Stimulated activated memory B cell treated with anti-CD40 and anti-IgM and Interleukin-4, amounts not matched to agents 10 μg/mL and 1 μg/mL and 100 μg/mL, for 72 hours (primary cell): ENCODE results near the gene LMCD1.

ENCODE experiments used
- ATAC-seq: fragments of 150-1000 bp; cut with Tn5 transposase; 2 replicates; pipeline ENCODE4 v1.10.0; 2021
- H3K27ac Mint-ChIP-seq: one replicate; pipeline ENCODE4 v1.8.0; 2022; ENCODE audit warnings: mild to moderate bottlenecking, mixed read lengths
- H3K27me3 Mint-ChIP-seq: one replicate; pipeline ENCODE4 v1.8.0; 2022; ENCODE audit warnings: mixed read lengths
- H3K36me3 Mint-ChIP-seq: one replicate; pipeline ENCODE4 v1.8.0; 2022; ENCODE audit warnings: mixed read lengths
- H3K4me1 Mint-ChIP-seq: one replicate; pipeline ENCODE4 v1.8.0; 2022; ENCODE audit warnings: mixed read lengths
- H3K4me3 Mint-ChIP-seq: one replicate; pipeline ENCODE4 v1.8.0; 2022; ENCODE audit warnings: mild to moderate bottlenecking, moderate library complexity, mixed read lengths
- H3K9me3 Mint-ChIP-seq: one replicate; pipeline ENCODE4 v1.8.0; 2022; ENCODE audit warnings: mixed read lengths

LMCD1 gene

GRCh38 chr3:8501371-8502131, at the start of gene LMCD1:
TSS of gene LMCD1 (plus strand) at chr3:8501823. CDS start at chr3:8501939, 116 bp downstream.
- peak; percentile 97 for ATAC-seq
- peak within 1 kb of the TSS; percentile 95 for H3K27ac Mint-ChIP-seq
- H3K4me3 Mint-ChIP-seq: peak within 1 kb of the TSS; percentile 92

DNA sequence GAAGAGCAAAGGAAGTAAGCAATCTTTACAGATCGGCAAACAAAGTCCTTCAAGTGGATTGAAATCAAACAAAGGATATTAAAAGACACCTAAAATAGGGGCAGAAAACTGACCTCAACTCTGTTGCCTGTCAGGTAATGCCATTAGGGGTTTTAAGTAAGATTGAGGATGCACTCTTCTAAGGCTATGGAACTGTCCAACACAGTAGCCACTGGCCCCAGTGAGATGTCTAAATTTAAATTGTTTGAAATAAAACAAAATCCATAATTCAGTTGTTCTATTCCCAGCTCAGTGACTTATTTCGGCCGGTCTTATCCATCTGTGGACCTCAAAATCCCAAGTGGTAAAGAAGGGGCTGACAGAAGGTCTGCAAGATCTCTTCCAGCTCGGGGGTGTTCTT, 49.5 kb upstream of the LMCD1 start:
- no peaks in the 10 kb centered on the region for H3K36me3 Mint-ChIP-seq
- H3K9me3 Mint-ChIP-seq: peaks cover 5% of the 10 kb centered on the region
- H3K4me3 Mint-ChIP-seq: no peak overlapping the region
- no peak for ATAC-seq
- H3K4me1 Mint-ChIP-seq: no peaks in the 10 kb centered on the region
- no peaks in the 10 kb centered on the region for H3K27me3 Mint-ChIP-seq
- no peak overlapping the region for H3K27ac Mint-ChIP-seq

More at GRCh38 chr3:8501371-8502131, at the start of gene LMCD1:
- H3K9me3 Mint-ChIP-seq: no peaks in the 10 kb centered on the region
- peaks cover 44% of the 10 kb centered on the region for H3K4me1 Mint-ChIP-seq
- H3K27me3 Mint-ChIP-seq: no peaks in the 10 kb centered on the region
- no peaks in the 10 kb centered on the region for H3K36me3 Mint-ChIP-seq

DNA sequence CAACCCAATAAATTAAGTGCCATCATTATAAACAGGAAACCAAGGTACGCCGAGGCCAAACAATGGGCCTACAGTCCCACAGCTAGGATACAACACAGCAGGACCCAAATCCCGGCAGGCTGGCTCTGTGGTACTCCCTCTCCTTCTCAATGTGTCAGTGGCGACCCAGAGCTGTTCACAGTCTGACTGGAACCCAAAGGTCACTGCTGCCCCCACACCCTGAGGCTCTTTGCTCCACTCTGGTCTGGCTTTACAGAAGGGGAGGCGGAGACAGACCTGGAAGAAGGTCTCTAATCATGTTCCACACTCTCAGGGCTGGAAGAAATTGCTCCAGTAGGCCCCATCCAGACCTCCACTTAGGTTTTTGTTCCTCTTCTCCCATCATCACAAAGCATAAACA, 48.5 kb upstream of the LMCD1 start:
- Mint-ChIP-seq H3K4me1 (no peaks in the 10 kb centered on the region), H3K36me3 (no peaks in the 10 kb centered on the region), H3K27ac (no peak overlapping the region), H3K27me3 (no peaks in the 10 kb centered on the region), H3K9me3 (peaks cover 5% of the 10 kb centered on the region), H3K4me3 (no peak overlapping the region)
- no peak for ATAC-seq

GRCh38 chr3:8455526-8456411, 45.9 kb upstream of the LMCD1 start:
- H3K36me3 Mint-ChIP-seq: no peaks in the 10 kb centered on the region
- H3K9me3 Mint-ChIP-seq: no peaks in the 10 kb centered on the region
- ATAC-seq: no peak
- no peaks in the 10 kb centered on the region for H3K4me1 Mint-ChIP-seq
- no peak overlapping the region for H3K4me3 Mint-ChIP-seq
- no peak overlapping the region for H3K27ac Mint-ChIP-seq
- H3K27me3 Mint-ChIP-seq: no peaks in the 10 kb centered on the region

GRCh38 chr3:8456412-8456811, 45.2 kb upstream of the LMCD1 start:
- H3K4me1 Mint-ChIP-seq: no peaks in the 10 kb centered on the region
- no peak overlapping the region for H3K27ac Mint-ChIP-seq
- ATAC-seq: no peak
- no peaks in the 10 kb centered on the region for H3K9me3 Mint-ChIP-seq
- H3K4me3 Mint-ChIP-seq: no peak overlapping the region
- no peaks in the 10 kb centered on the region for H3K27me3 Mint-ChIP-seq
- no peaks in the 10 kb centered on the region for H3K36me3 Mint-ChIP-seq

- Mint-ChIP-seq H3K4me1 (no peaks in the 10 kb centered on the region), H3K4me3 (no peak overlapping the region), H3K27me3 (no peaks in the 10 kb centered on the region), H3K9me3 (no peaks in the 10 kb centered on the region), H3K27ac (no peak overlapping the region), H3K36me3 (no peaks in the 10 kb centered on the region)
- no peak for ATAC-seq
Observed at GRCh38 chr3:8457039-8457438, 44.6 kb upstream of the LMCD1 start.

GRCh38 chr3:8458238-8458661, 43.4 kb upstream of the LMCD1 start:
- no peaks in the 10 kb centered on the region for H3K4me1 Mint-ChIP-seq
- no peaks in the 10 kb centered on the region for H3K9me3 Mint-ChIP-seq
- no peaks in the 10 kb centered on the region for H3K36me3 Mint-ChIP-seq
- no peak overlapping the region for H3K4me3 Mint-ChIP-seq
- no peak overlapping the region for H3K27ac Mint-ChIP-seq
- no peak for ATAC-seq
- H3K27me3 Mint-ChIP-seq: no peaks in the 10 kb centered on the region

DNA sequence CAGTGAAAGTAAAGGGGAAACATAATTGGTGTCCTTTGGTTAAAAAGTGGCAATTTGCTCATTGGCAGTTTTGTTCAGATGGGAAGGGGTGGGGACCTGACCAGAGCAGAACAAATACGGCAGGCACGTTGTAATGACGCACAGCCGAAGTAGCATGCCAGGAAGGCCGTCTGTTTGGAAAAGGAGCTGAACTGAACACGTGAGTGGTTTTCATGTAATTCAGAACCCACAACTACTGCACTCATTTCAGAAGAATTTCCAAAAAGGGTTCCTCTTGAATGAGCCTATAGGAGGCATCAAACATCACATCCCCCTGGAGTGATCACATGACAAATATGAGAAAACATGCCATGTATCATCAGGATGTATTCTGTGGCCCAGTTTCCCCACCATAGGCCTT, 42.9 kb upstream of the LMCD1 start:
- H3K4me3 Mint-ChIP-seq: no peak overlapping the region
- H3K9me3 Mint-ChIP-seq: peaks cover under 1% of the 10 kb centered on the region
- no peak overlapping the region for H3K27ac Mint-ChIP-seq
- H3K27me3 Mint-ChIP-seq: peaks cover 4% of the 10 kb centered on the region
- H3K4me1 Mint-ChIP-seq: no peaks in the 10 kb centered on the region
- no peak for ATAC-seq
- H3K36me3 Mint-ChIP-seq: no peaks in the 10 kb centered on the region

GRCh38 chr3:8460050-8460708, 41.4 kb upstream of the LMCD1 start:
- Mint-ChIP-seq H3K9me3 (peaks cover 2% of the 10 kb centered on the region), H3K27me3 (peaks cover 9% of the 10 kb centered on the region), H3K27ac (no peak overlapping the region), H3K4me1 (no peaks in the 10 kb centered on the region), H3K36me3 (no peaks in the 10 kb centered on the region), H3K4me3 (no peak overlapping the region)
- ATAC-seq: no peak

DNA sequence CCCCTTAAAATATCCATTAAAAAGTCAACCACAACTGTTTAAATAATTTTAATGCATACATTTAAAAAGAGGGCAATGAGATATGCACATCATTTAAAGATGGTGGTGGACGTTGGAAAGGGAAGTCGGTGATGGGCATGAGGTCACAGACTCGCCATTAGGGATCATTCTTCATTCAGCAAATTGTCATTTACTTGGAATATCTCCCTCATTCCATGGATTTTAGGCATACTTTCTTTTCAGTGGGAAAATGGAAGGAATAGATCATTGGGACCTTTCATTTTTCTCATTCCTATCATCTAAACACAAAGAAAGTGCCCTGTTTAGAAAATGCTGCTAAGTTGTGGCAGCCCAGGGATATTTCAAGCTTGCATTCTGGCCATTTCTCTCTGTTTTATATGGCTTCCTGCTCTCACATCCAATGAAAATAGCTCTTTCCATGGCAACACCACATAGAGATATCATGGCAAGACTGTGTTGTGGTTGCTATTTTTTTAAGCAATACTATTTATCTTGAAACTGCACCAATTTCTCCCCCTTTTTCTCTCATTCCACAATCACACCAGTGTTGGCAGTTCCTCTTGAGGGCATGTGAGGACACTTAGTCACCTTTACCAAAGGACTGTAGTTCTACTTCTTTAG, 40.7 kb upstream of the LMCD1 start:
- Mint-ChIP-seq H3K36me3 (no peaks in the 10 kb centered on the region), H3K27ac (no peak overlapping the region), H3K4me1 (no peaks in the 10 kb centered on the region), H3K9me3 (peaks cover 2% of the 10 kb centered on the region), H3K4me3 (no peak overlapping the region), H3K27me3 (peaks cover 9% of the 10 kb centered on the region)
- ATAC-seq: no peak

DNA sequence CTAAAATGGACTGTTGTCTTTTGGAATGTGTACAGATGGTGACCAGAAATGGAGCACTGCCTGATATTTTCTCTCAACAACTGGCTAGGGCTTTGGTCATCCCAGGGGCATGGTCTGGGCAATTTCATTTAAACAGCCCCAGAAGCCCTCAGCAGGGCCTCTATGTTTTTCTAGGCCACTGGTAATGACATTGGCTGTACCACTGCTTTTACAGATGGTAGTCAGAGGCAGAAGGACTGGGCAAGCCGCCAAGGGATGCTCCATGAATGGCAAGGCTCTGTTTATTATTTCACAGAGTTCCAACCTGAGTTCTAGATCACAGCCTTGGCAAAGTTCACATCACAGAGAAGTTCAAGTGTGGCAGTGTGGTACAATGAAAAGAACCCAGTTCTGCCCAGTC, 37.0 kb upstream of the LMCD1 start:
- Mint-ChIP-seq H3K36me3 (no peaks in the 10 kb centered on the region), H3K4me3 (no peak overlapping the region), H3K4me1 (no peaks in the 10 kb centered on the region), H3K27me3 (peaks cover 9% of the 10 kb centered on the region), H3K27ac (no peak overlapping the region), H3K9me3 (peaks cover 2% of the 10 kb centered on the region)
- no peak for ATAC-seq

DNA sequence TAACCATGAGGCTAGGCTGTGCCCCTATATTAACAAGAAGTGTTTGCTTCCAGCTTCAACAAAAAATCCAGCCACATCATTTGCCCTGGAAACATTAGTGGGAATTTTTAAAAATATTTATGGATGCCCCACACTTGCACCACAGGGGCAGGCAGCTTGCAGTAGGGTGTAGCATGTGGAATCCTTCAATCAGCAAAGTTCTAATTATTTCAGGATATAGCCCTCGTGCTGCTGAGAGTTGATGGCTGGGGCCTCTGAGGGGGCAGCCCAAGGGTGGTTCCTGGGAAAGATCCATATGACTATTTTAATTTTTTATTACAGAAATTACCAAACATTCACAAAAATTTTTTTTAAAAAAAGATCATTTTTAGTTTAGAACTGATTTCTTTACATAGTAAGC, 35.1 kb upstream of the LMCD1 start:
- ATAC-seq: no peak
- H3K27me3 Mint-ChIP-seq: peaks cover 9% of the 10 kb centered on the region
- no peak overlapping the region for H3K4me3 Mint-ChIP-seq
- H3K36me3 Mint-ChIP-seq: no peaks in the 10 kb centered on the region
- no peak overlapping the region for H3K27ac Mint-ChIP-seq
- peaks cover 2% of the 10 kb centered on the region for H3K9me3 Mint-ChIP-seq
- H3K4me1 Mint-ChIP-seq: no peaks in the 10 kb centered on the region

DNA sequence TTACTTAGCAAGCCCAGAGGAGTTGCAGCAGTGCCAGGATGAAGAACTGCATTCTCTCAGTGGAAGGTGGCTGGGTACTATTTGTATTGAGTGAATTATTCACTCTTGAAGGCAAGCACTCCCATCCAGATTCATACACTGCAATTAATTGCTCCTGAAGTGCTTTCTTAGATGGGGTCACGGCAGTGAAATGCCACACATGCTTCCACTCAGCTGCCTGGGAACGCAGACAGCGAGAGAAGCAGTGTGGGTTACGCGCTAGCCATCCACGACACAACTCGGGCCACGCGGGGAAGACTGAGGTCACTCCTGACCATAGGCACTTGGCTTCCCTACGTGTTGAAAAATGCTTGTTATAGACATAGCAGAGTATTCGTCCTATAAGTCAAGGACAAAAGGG, 30.8 kb upstream of the LMCD1 start:
- Mint-ChIP-seq H3K4me3 (no peak overlapping the region), H3K27me3 (no peaks in the 10 kb centered on the region), H3K4me1 (no peaks in the 10 kb centered on the region), H3K27ac (no peak overlapping the region), H3K36me3 (no peaks in the 10 kb centered on the region), H3K9me3 (no peaks in the 10 kb centered on the region)
- ATAC-seq: no peak

DNA sequence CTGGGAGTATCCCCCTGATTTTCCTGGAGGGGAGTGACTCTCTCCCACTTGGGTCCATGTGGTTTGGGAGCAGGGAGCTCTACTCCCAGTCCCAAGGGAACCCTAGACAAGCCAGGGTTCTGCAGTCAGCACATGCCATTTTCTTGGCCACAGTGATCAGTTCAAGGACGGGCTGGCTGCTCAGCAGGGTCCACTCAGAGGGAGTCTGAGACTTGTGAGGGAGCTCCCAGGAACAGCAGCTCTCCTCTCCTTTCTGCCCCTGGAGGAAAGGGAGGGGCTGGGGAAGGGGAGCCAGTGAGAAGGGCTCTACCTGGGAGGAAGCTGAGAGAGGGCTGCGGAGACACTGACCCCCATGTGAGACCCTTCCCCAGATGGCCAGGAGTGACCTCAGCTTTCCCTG, 29.1 kb upstream of the LMCD1 start:
- H3K4me3 Mint-ChIP-seq: no peak overlapping the region
- H3K4me1 Mint-ChIP-seq: no peaks in the 10 kb centered on the region
- no peak for ATAC-seq
- no peaks in the 10 kb centered on the region for H3K27me3 Mint-ChIP-seq
- H3K27ac Mint-ChIP-seq: no peak overlapping the region
- H3K36me3 Mint-ChIP-seq: no peaks in the 10 kb centered on the region
- no peaks in the 10 kb centered on the region for H3K9me3 Mint-ChIP-seq

GRCh38 chr3:8473029-8473428, 28.6 kb upstream of the LMCD1 start:
- ATAC-seq: no peak
- Mint-ChIP-seq H3K27me3 (no peaks in the 10 kb centered on the region), H3K4me3 (no peak overlapping the region), H3K9me3 (no peaks in the 10 kb centered on the region), H3K27ac (no peak overlapping the region), H3K36me3 (no peaks in the 10 kb centered on the region), H3K4me1 (no peaks in the 10 kb centered on the region)
